ENCODE results near the gene RETREG2. TPM values are rescaled to one million over a fixed set of nuclear protein-coding genes. Genes with fewer than 3 reads are reported as not detected.

The RETREG2 gene
- total RNA-seq, 1 experiment from 2014 or later, result 46.7 TPM

GRCh38 chr2:219175928-219176817, 1.9 kb upstream of the RETREG2 start:
- H3K23me2 ChIP-seq (ENCODE audit: insufficient read length, low read depth, low read length, poor library complexity, severe bottlenecking), result peaks cover 20% of the 10 kb centered on the region
- TF ChIP-seq CTCF (conservative IDR thresholded peaks at IDR 0.05), result no peak; the same call in none of the 3 replicates
- H4K5ac ChIP-seq (ENCODE audit: insufficient read length, low read depth, low read length), result no peak overlapping the region
- H3K9me3 ChIP-seq (ENCODE audit: control insufficient read depth, low read depth, low read length), result no peaks in the 10 kb centered on the region
- no peak overlapping the region for H3K14ac ChIP-seq (ENCODE audit: insufficient read depth, low read length)
- H2AK5ac ChIP-seq (ENCODE audit: insufficient read length, low read length), result no peak overlapping the region
- no peak overlapping the region for H3K4ac ChIP-seq (ENCODE audit: low read depth, low read length)
- Mint-ChIP-seq H3K36me3 (ENCODE audit: insufficient read depth in 1 of 3, low read depth in 3 of 3) (peaks cover 12 to 41% (median 37%) of the 10 kb centered on the region in 3 experiments), H3K9me3 (no peaks in the 10 kb centered on the region; a peak in 2 of 5 replicates), H3K27me3 (ENCODE audit: low read depth) (no peaks in the 10 kb centered on the region; the same call in 1 of the 2 replicates), H3K27ac (peak overlapping the region in 1 of 3 experiments; percentile 35; a peak in 2 of 7 replicates), H3K4me3 (peak overlapping the region; percentile 90 to 93), H3K4me1 (peaks cover 17 to 22% of the 10 kb centered on the region in 2 experiments)
- 0 out of 2 replicates have a peak, but pooled peaks cover 3% of the 10 kb centered on the region for H3K4me1 ChIP-seq (ENCODE audit: insufficient read depth, low read length)
- no peak overlapping the region for H4K8ac ChIP-seq (replicated peaks; ENCODE audit: insufficient read length, low read depth, low read length)
- no peak overlapping the region for H3K23ac ChIP-seq (ENCODE audit: insufficient read length, low read depth, low read length)
- H3K27me3 ChIP-seq (ENCODE audit: insufficient read depth, low read length), result no peaks in the 10 kb centered on the region
- no peak overlapping the region for H2AFZ ChIP-seq (ENCODE audit: low read length)
- H3T11ph ChIP-seq (ENCODE audit: low read length), result no peak overlapping the region
- H2BK120ac ChIP-seq (ENCODE audit: low read depth, low read length, poor library complexity, severe bottlenecking), result no peak overlapping the region
- peak overlapping the region; percentile 27 for H3K9ac ChIP-seq (ENCODE audit: extremely low read depth, insufficient read length, low read length)
- H3K79me2 ChIP-seq (ENCODE audit: insufficient read depth, low read length), result no peaks in the 10 kb centered on the region
- H3K18ac ChIP-seq (ENCODE audit: insufficient read length, low read depth, low read length), result no peak overlapping the region
- no peak overlapping the region for H3K56ac ChIP-seq (ENCODE audit: insufficient read length, low read depth, low read length)
- H3K79me1 ChIP-seq (ENCODE audit: insufficient read depth, low read depth, low read length, poor library complexity, severe bottlenecking), result peaks cover 3% of the 10 kb centered on the region
- no peak overlapping the region for H2BK5ac ChIP-seq (ENCODE audit: insufficient read length, low read length)
- H2BK20ac ChIP-seq (ENCODE audit: low read depth, low read length, poor library complexity, severe bottlenecking), result no peak overlapping the region
- no peaks in the 10 kb centered on the region for H4K20me1 ChIP-seq (ENCODE audit: control insufficient read depth, insufficient read depth, insufficient read length)
- H3K27ac ChIP-seq (ENCODE audit: insufficient read length, low read depth, low read length), result no peak overlapping the region
- H2BK12ac ChIP-seq (ENCODE audit: insufficient read length, low read depth, low read length), result no peak overlapping the region
- peak; percentile 39 for DNase-seq
- H2BK15ac ChIP-seq (ENCODE audit: low read depth, low read length), result no peak overlapping the region
- peak overlapping the region; percentile 99 for H3K4me2 ChIP-seq (ENCODE audit: insufficient read depth, insufficient read length, low read length)
- no CpG with 5 or more reads among the region's 45 CpGs for WGBS (ENCODE audit: extremely low coverage, insufficient read length, low lambda C conversion rate)
- no peak overlapping the region for H4K91ac ChIP-seq (ENCODE audit: insufficient read length, low read depth, low read length)
